Mesothelial cell of epicardium (in vitro differentiated cells): ENCODE results near the gene IBTK. TPM values are rescaled to one million over a fixed set of nuclear protein-coding genes. Genes with fewer than 3 reads are reported as not detected.

Source experiments
- DNase-seq, 2 experiments: peaks; one replicate each; pipeline ENCODE4 v3.0.0; 2021; ENCODE audit warnings: low spot score in 2 of 2; ENCODE audit not compliant: unreplicated experiment in 2 of 2
- H3K27ac Mint-ChIP-seq: 2 replicates; pipeline ENCODE4 v1.8.0; 2021; ENCODE audit warnings: mixed read lengths
- H3K27me3 Mint-ChIP-seq: 2 replicates; pipeline ENCODE4 v1.8.0; 2021; ENCODE audit warnings: low read depth, mixed read lengths
- H3K36me3 Mint-ChIP-seq: 2 replicates; pipeline ENCODE4 v1.8.0; 2021; ENCODE audit warnings: mixed read lengths
- H3K4me1 Mint-ChIP-seq: 2 replicates; pipeline ENCODE4 v1.8.0; 2021; ENCODE audit warnings: mixed read lengths
- H3K4me3 Mint-ChIP-seq: 2 replicates; pipeline ENCODE4 v1.8.0; 2021; ENCODE audit warnings: mild to moderate bottlenecking, moderate library complexity, mixed read lengths
- H3K9me3 Mint-ChIP-seq: 2 replicates; pipeline ENCODE4 v1.8.0; 2021; ENCODE audit warnings: mixed read lengths
- CTCF ChIP-seq: fragments of 200-600 bp; sonication (generic); IDR thresholded peaks from one replicate; pipeline ENCODE4 v1.5.0; 2021; ENCODE audit warnings: antibody characterized with exemption; ENCODE audit not compliant: unreplicated experiment
- total RNA-seq: library from RNA; stranded (reverse); gene quantifications from 3 replicates; pipeline ENCODE4 v1.2.1, GENCODE V29; 2021

Gene IBTK
- total RNA-seq, 1 donor from 2014 or later = 33.3 TPM

- no peak overlapping the region for H3K27ac Mint-ChIP-seq
- H3K9me3 Mint-ChIP-seq = no peaks in the 10 kb centered on the region
- no peak for DNase-seq
- no peak for TF ChIP-seq CTCF
- H3K27me3 Mint-ChIP-seq = no peaks in the 10 kb centered on the region
- no peak overlapping the region for H3K4me3 Mint-ChIP-seq
- peaks cover 46% of the 10 kb centered on the region for H3K36me3 Mint-ChIP-seq
- peaks cover 5% of the 10 kb centered on the region for H3K4me1 Mint-ChIP-seq
These were observed 63.8 kb downstream of the IBTK start for GRCh38 chr6:82183642-82184282.

GRCh38 chr6:82182756-82183155 is 64.8 kb downstream of the IBTK start:
- H3K9me3 Mint-ChIP-seq = no peaks in the 10 kb centered on the region

GRCh38 chr6:82179415-82179814 is 68.1 kb downstream of the IBTK start:
- no peaks in the 10 kb centered on the region for H3K9me3 Mint-ChIP-seq
- DNase-seq = no peak
- no peak overlapping the region for H3K4me3 Mint-ChIP-seq
- H3K36me3 Mint-ChIP-seq = peaks cover 31% of the 10 kb centered on the region
- H3K27ac Mint-ChIP-seq = no peak overlapping the region
- H3K4me1 Mint-ChIP-seq = peaks cover 4% of the 10 kb centered on the region
- H3K27me3 Mint-ChIP-seq = no peaks in the 10 kb centered on the region
- TF ChIP-seq CTCF = no peak

More at GRCh38 chr6:82182756-82183155, 64.8 kb downstream of the IBTK start:
- DNase-seq = no peak
- no peak overlapping the region for H3K27ac Mint-ChIP-seq
- H3K4me1 Mint-ChIP-seq = peaks cover 7% of the 10 kb centered on the region
- H3K27me3 Mint-ChIP-seq = no peaks in the 10 kb centered on the region
- H3K4me3 Mint-ChIP-seq = no peak overlapping the region
- no peak for TF ChIP-seq CTCF
- peaks cover 40% of the 10 kb centered on the region for H3K36me3 Mint-ChIP-seq

GRCh38 chr6:82178759-82179112 is 68.8 kb downstream of the IBTK start:
- peaks cover 6% of the 10 kb centered on the region for H3K4me1 Mint-ChIP-seq
- peak overlapping the region; percentile 37 for H3K27ac Mint-ChIP-seq
- H3K36me3 Mint-ChIP-seq = peaks cover 31% of the 10 kb centered on the region
- H3K27me3 Mint-ChIP-seq = no peaks in the 10 kb centered on the region
- DNase-seq = no peak
- no peaks in the 10 kb centered on the region for H3K9me3 Mint-ChIP-seq
- TF ChIP-seq CTCF = no peak
- H3K4me3 Mint-ChIP-seq = no peak overlapping the region

GRCh38 chr6:82178077-82178758 is 69.3 kb downstream of the IBTK start:
- Mint-ChIP-seq H3K4me1 (peaks cover 6% of the 10 kb centered on the region), H3K27me3 (no peaks in the 10 kb centered on the region), H3K36me3 (peaks cover 29% of the 10 kb centered on the region), H3K9me3 (no peaks in the 10 kb centered on the region), H3K27ac (peak overlapping the region; percentile 37), H3K4me3 (no peak overlapping the region)
- TF ChIP-seq CTCF = peak; percentile 26
- no peak for DNase-seq
